ENCODE data around the gene TRERF1. TPM values are rescaled to one million over a fixed set of nuclear protein-coding genes. Genes with fewer than 3 reads are reported as not detected.

TRERF1 gene
- total RNA-seq, 1 donor from 2014 or later: 8.3 TPM

DNA sequence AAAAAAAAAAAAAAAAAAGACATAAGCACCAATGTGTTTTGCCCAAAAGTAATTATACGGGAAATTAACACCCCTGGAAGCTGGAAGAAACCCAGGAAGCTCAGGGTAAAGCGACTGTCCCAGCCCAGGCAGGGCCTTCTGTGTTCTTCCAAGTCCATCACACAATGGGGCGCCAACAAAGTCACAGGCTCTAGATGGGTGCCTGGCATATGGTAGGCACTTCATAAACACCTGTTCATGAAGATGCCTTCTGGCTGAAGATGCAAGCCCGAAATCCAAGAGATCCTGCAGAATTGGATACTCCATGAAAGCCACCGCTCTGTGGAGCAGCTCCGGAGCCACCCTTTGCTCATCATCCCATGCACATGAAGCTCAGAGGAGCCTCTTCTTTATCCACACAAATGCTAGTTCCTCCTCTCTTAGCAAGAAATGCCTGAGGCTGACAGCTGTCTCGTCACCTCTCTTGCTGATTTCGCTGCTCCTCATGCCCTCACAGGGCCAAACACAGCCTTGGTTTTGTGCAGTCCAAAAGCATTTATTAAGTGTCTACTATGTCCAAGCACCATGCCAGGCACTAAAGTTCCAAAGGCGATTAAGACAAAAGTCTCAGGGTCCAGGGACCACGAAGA is 76.6 kb downstream of the TRERF1 start:
- TF ChIP-seq, protein P1, sequence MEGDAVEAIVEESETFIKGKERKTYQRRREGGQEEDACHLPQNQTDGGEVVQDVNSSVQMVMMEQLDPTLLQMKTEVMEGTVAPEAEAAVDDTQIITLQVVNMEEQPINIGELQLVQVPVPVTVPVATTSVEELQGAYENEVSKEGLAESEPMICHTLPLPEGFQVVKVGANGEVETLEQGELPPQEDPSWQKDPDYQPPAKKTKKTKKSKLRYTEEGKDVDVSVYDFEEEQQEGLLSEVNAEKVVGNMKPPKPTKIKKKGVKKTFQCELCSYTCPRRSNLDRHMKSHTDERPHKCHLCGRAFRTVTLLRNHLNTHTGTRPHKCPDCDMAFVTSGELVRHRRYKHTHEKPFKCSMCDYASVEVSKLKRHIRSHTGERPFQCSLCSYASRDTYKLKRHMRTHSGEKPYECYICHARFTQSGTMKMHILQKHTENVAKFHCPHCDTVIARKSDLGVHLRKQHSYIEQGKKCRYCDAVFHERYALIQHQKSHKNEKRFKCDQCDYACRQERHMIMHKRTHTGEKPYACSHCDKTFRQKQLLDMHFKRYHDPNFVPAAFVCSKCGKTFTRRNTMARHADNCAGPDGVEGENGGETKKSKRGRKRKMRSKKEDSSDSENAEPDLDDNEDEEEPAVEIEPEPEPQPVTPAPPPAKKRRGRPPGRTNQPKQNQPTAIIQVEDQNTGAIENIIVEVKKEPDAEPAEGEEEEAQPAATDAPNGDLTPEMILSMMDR (IDR thresholded peaks at IDR 0.05): no peak
- TF ChIP-seq EZH2phosphoT487 (IDR thresholded peaks at IDR 0.05): no peak
- Mint-ChIP-seq H3K4me3 (no peak overlapping the region), H3K36me3 (no peaks in the 10 kb centered on the region), H3K27me3 (ENCODE audit: insufficient read depth, low read depth) (no peaks in the 10 kb centered on the region), H3K27ac (no peak overlapping the region), H3K9me3 (no peaks in the 10 kb centered on the region), H3K4me1 (no peaks in the 10 kb centered on the region)
- Histone ChIP-seq H3K9ac (no peak overlapping the region), H3K4me3 (no peak overlapping the region), H3K27me3 (no peaks in the 10 kb centered on the region), H3K4me1 (no peaks in the 10 kb centered on the region), H3K9me3 (ENCODE audit: low read depth) (no peaks in the 10 kb centered on the region), H3K4me2 (no peak overlapping the region), H3K79me2 (ENCODE audit: low read depth) (peaks cover 52% of the 10 kb centered on the region), H2AFZ (replicated peaks) (no peak overlapping the region), H3K27ac (no peak overlapping the region), H4K20me1 (ENCODE audit: low read depth) (peaks cover 11% of the 10 kb centered on the region), H3F3A (ENCODE audit: low read depth) (no peaks in the 10 kb centered on the region), H3K36me3 (no peaks in the 10 kb centered on the region)
- no peak for DNase-seq (ENCODE audit: low spot score)

DNA sequence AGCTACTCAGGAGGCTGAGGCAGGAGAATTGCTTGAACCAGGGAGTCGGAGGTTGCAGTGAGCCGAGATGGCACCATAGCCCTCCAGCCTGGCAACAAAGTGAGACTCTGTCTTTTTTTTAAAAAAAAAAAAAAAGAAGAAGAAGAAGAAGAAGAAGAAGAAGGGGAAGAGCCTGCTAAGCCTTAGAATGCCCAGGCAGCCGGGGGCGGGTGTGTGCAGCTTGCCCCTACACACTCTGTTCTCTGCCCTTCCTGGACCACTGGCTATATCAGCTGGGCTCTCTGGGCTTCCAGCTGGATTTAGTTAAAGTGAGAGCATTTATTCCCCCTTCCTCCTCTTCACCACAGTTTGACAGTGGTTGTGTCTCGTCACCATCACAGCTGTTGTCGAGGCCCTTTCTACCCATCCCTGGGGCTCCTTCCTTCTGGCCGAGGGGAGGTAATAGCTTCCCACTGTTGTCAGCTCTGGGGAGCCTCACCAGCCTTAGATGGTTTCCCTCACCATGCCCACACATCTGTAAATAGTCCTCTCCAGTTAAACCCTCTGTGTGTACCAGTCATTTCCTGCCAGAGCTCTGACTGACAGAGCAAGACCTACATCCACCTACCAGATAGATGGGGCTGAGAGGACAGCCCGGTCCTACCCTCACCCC is 77.6 kb downstream of the TRERF1 start:
- no peaks in the 10 kb centered on the region for H3K4me1 Mint-ChIP-seq
- no peaks in the 10 kb centered on the region for H3K27me3 Mint-ChIP-seq (ENCODE audit: insufficient read depth, low read depth)
- Histone ChIP-seq H2AFZ (replicated peaks) (no peak overlapping the region), H4K20me1 (ENCODE audit: low read depth) (peaks cover 6% of the 10 kb centered on the region), H3F3A (ENCODE audit: low read depth) (no peaks in the 10 kb centered on the region), H3K36me3 (no peaks in the 10 kb centered on the region), H3K27me3 (no peaks in the 10 kb centered on the region), H3K9ac (no peak overlapping the region), H3K79me2 (ENCODE audit: low read depth) (peaks cover 50% of the 10 kb centered on the region), H3K9me3 (ENCODE audit: low read depth) (no peaks in the 10 kb centered on the region), H3K27ac (no peak overlapping the region), H3K4me1 (no peaks in the 10 kb centered on the region), H3K4me3 (no peak overlapping the region), H3K4me2 (no peak overlapping the region)
- no peaks in the 10 kb centered on the region for H3K36me3 Mint-ChIP-seq
- TF ChIP-seq, protein P1 (IDR thresholded peaks at IDR 0.05): no peak
- TF ChIP-seq EZH2 (IDR thresholded peaks at IDR 0.05): no peak
- TF ChIP-seq EZH2phosphoT487 (IDR thresholded peaks at IDR 0.05): no peak
- no peak for DNase-seq (ENCODE audit: low spot score)
- H3K4me3 Mint-ChIP-seq: no peak overlapping the region
- H3K27ac Mint-ChIP-seq: no peak overlapping the region
- H3K9me3 Mint-ChIP-seq: no peaks in the 10 kb centered on the region

DNA sequence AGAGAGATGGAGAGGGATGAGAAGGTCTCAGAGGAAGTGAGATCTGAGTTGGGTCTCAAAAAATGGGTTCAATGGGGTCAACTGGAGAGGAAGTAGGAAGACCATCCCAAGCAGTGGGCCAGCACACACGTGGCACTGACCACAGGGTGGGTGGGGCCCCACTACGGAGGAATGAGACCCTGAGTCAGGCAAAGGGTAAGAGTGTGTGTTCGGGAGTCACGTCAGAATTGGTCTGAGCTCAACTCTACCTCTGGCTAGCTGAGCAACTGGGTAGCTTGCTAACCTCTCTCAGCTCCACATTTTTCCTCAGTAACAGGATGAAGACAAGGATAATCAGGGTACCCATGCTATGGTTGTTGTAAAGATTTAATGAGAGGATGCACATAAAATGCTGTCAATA is 79.0 kb downstream of the TRERF1 start:
- TF ChIP-seq, protein P1 (IDR thresholded peaks at IDR 0.05): no peak
- TF ChIP-seq EZH2phosphoT487 (IDR thresholded peaks at IDR 0.05) (no peak), EZH2 (IDR thresholded peaks at IDR 0.05) (no peak)
- Histone ChIP-seq H3K4me1 (no peaks in the 10 kb centered on the region), H3K79me2 (ENCODE audit: low read depth) (peaks cover 56% of the 10 kb centered on the region), H2AFZ (replicated peaks) (no peak overlapping the region), H3K27me3 (no peaks in the 10 kb centered on the region), H3K9ac (no peak overlapping the region), H3K36me3 (no peaks in the 10 kb centered on the region), H3K4me3 (no peak overlapping the region), H3K27ac (no peak overlapping the region), H4K20me1 (ENCODE audit: low read depth) (peaks cover 14% of the 10 kb centered on the region), H3K9me3 (ENCODE audit: low read depth) (no peaks in the 10 kb centered on the region), H3F3A (ENCODE audit: low read depth) (no peaks in the 10 kb centered on the region), H3K4me2 (no peak overlapping the region)
- H3K9me3 Mint-ChIP-seq: no peaks in the 10 kb centered on the region
- DNase-seq (ENCODE audit: low spot score): no peak
- no peaks in the 10 kb centered on the region for H3K27me3 Mint-ChIP-seq (ENCODE audit: insufficient read depth, low read depth)
- no peak overlapping the region for H3K4me3 Mint-ChIP-seq
- H3K27ac Mint-ChIP-seq: no peak overlapping the region
- peaks cover 3% of the 10 kb centered on the region for H3K4me1 Mint-ChIP-seq
- no peaks in the 10 kb centered on the region for H3K36me3 Mint-ChIP-seq
